Activated CD4-positive, alpha-beta T cell treated with anti-CD3 and anti-CD28 coated beads, Interleukin-2, Interleukin-6, amounts not matched to agents 100 ng/mL and 50 ng/mL, durations not matched to agents 16 hours and 8 hours (primary cell): ENCODE data around the gene METTL21C.

Experiments used
- DNase-seq: peaks from one replicate; pipeline ENCODE4 v3.0.0-alpha.2; 2020

Gene METTL21C

DNA sequence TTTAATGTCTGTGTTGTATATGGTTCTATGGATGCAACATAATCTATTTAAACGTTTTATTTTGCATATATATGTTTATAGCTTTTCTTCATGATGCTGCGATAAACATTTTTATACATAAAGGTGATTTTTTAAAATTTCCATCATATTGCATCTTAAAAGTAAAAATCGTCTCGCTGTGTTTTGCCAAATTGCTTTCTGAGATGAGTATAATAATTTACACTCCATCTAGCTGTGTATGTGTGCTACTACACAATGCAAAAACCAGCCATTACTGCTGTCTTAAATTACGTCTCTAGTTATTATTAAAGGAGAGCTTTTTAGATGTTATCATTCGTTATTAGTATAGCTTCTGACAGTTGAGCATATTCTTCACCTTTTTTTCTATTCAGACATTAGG lies 37.2 kb downstream of the METTL21C start:
- no peak for DNase-seq

DNA sequence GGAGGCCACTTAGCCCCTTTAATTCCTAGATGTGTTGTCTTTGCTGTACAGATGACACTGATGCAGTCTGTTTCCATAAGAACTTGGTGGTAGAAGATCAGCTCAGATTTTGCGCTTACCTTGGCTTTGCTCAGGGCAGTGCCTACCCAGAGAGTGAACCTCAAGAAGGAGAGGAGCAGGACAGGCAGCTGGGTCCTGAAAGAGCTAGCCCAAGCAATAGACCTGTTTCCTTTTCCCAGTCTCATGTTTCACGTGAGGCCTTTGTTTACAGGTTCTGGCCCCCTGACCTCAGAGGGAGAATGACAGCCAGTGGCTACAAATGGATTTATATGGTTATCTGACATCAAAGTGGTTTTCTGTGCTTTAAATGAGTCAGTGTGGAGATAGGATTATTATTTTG lies 40.1 kb downstream of the METTL21C start:
- no peak for DNase-seq

DNA sequence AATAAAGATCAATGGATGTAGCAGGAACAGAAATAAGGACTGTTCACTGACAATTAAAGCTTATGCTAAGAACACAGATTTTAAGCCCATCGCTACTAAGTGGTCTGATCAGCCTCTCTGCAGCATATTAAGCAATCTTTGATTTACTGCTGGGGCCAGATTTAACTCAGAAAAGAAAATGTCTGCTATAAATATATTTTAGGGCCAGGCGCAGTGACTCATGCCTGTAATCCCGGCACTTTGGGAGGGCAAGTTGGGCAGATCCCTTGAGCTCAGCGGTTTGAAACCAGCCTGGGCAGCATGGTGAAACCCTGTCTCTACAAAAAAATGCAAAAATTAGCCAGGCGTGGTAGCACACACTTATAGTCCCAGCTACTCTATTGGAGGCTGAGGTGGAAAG lies 43.0 kb downstream of the METTL21C start:
- DNase-seq = no peak

DNA sequence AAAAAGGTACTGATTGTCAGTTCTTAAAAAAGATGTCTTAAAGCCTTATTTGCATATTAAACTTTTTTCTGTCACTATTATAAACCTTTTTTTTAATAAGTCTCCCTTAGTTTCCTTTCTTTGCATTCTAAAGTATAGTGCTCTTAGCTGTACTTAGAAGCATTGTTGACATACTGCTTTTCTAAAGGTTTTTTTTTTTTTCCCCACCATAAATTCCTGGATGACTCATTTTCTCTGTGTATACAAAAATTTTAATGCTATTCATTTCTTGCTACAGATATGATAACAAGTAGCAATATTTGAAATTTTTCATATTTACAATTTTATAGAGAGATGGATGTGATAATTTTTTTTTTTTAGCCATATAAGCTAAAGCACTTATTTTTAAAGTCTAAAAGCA lies 43.5 kb downstream of the METTL21C start:
- no peak for DNase-seq

DNA sequence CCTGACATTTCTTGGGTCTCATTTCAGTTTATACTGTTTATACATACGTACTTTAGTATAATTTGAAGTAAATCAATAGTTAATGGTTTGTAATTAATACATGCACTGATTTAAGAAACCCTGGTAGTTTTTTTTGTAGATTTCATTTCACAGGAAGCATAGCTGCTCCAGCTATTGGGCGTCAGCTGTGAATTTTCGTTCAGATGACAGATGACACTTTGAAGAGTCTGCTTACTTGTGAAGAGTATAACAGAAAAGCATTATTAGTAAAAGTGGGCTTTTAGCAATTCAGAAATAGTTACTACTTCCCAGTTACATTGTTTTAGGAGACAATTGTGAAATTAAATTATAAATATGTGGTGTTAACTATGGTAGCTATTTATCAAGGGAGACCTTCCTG lies 44.4 kb downstream of the METTL21C start:
- no peak for DNase-seq

DNA sequence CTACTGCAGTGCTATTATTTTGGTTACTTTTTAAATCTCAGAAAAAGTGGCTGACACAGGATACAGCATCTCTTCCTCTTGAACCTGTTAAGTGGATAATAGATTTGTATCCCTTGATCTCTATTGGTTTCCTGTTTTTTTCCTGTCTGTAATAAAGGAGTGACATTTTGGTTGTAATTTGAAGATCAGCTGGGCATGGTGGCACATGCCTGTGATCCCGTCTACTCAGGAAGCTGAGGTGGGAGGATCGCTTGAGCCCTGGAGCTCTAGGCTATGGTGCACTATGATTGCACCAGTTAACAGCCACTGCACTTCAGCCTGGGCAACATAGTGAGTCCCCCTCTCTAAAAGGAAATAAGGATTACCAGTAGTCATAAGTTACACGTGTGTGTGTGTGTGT lies 46.8 kb downstream of the METTL21C start:
- no peak for DNase-seq

DNA sequence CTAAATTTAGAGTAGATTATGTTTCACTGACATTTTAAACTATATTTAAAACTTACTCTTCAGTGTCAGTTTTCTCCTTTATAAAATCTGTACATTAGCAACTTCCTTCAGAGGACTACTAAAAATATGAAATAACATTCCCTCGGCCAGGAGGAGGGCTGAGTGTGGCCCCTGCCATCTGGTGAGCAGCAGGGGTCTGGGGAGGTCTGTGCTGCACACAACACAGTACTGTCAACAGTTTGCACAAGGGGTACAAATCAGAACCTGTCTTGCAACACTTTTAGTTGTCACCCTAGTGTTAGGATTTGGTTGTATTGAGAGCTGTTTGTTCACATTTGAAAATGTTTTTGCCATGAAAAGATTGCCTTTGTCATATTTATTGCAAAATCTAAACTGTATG lies 49.1 kb downstream of the METTL21C start:
- DNase-seq = no peak

DNA sequence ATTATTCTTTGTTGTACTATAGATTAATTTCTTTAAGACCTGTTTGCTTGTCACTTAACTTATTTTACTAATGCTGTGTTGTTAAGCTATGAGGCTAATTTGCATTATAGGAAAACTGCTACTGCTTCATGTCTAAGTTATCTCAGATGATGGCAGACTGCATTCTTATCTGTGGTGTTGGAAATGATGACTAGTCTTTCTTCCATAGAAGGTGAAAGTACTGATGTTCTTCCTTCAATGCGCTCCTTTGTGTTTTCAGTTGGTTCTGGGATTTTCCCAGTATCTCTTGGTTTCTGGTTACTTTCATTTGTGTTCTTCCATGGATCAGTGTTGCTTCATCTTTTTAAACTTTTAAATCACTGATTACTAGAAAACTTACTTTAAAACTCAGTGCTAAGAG lies 51.2 kb downstream of the METTL21C start:
- no peak for DNase-seq

DNA sequence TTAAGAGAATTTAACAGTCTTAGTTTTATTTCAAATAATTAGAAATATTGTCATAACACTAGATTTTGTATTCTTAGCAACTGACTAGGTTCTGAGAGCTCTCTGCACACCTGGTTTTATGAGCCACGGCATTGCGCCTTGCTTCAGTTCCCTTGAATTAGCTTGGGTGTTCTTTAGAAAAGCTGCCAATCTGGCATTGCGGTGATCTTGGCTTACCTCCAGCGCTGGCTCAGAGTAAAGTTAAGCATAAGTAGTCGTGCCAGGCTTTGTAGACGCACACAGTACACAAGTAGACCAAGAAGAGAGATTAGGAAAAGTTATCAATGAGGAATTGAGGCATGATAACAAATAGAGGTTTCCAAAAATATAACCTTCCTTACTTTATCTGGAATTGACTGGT lies 52.4 kb downstream of the METTL21C start:
- DNase-seq = no peak

DNA sequence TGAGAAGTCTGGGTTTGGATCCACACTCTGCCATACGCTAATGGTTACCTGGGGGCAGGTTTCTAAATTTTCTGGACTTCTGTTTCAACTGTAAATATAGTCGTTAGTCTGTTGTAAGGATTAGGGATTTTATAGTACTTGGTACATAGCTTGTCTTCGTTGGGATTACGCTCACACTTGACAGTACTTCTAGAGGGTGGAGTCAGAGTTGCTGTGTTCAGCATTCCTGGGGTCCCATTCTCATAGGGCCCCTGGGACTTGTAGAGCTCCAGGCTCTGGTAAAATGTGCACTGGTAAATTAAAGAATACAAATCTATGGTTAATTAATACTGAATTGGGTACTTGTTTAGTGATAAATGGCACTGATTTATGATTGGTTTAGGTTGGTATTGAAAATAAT lies 52.8 kb downstream of the METTL21C start:
- no peak for DNase-seq

DNA sequence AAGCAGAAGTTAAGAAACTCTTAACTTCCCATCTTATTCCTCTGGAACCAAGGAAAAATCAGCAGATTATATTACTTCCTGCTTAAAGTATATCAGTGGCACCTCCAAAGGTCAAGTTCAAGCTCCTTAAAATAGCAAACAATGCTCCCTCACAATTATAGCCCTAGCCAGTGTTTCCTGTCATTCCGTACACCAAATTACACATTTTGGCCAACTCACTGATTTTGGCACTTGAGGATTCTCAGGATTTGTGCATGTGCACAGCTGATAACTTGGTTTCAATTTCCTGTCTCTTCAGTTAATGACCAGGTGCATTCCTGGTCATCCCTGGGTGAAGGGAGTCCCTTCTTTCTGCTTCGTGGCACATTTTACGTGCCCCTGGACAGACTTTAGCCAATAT lies 56.1 kb downstream of the METTL21C start:
- DNase-seq = no peak
